H1 (cell line): Measurements from ENCODE around the gene ANKRD11. TPM values are rescaled to one million over a fixed set of nuclear protein-coding genes. Genes with fewer than 3 reads are reported as not detected.

Source experiments
- E2F6 ChIP-seq: IDR thresholded peaks from 2 replicates; pipeline ENCODE4 v1.6.1; 2012; ENCODE audit warnings: inconsistent platforms
- polyA plus RNA-seq, 7 experiments: library from polyadenylated mRNA; depleted of rRNA in 3 of 7; stranded (reverse) in 5 of 7; unstranded in 2 of 7; fragments of >200 nt in 5 of 7; fragments of 200-250 nt in 2 of 7; gene quantifications; 1 replicate in 5 of 7; 2 replicates in 1 of 7; 4 replicates in 1 of 7; pipeline versions ENCODE4 v1.2.1 to v1.2.3, GENCODE V29; 2011 to 2013; ENCODE audit warnings: missing spikeins in 2 of 7, mixed read lengths in 2 of 7
- total RNA-seq: library from RNA; stranded (reverse); fragmentation: NEBNext Ultra II Directional; extraction: Animal tissue kit (Norgen Biotek cat#: 25700); gene quantifications from 2 replicates; pipeline ENCODE4 v1.2.1, GENCODE V29; 2021

ANKRD11 gene
- total and polyA plus RNA-seq, 2 of the 8 experiments (the other 6 are each of a cell fraction or from before 2014, with no cell fraction given): 46.5 to 142 TPM

- no peak for TF ChIP-seq E2F6
These were observed 246.7 kb downstream of the ANKRD11 start (continued) for GRCh38 chr16:89243664-89244063.
